OCI-LY1 (cell line): ENCODE measurements around the gene ZBTB7C.

ENCODE experiments used
- H2AFZ ChIP-seq: fragments of 200-600 bp; sonication (generic), shearing (Covaris generic); 2 replicates; pipeline ENCODE4 v1.6.0; 2014; ENCODE audit warnings: antibody characterized with exemption, mild to moderate bottlenecking, low read length
- H3F3A ChIP-seq: fragments of 200-600 bp; sonication (generic), shearing (Covaris generic); 2 replicates; pipeline ENCODE4 v1.6.0; 2014; ENCODE audit warnings: mild to moderate bottlenecking, antibody characterized with exemption, low read length, moderate library complexity; ENCODE audit not compliant: insufficient read depth
- H3K27ac ChIP-seq: fragments of 200-600 bp; sonication (generic); 2 replicates; pipeline ENCODE4 v1.5.1; 2014; ENCODE audit warnings: low read length, mixed run types, mild to moderate bottlenecking, low read depth; ENCODE audit not compliant: poor library complexity, severe bottlenecking
- H3K27me3 ChIP-seq: fragments of 200-600 bp; sonication (generic); 2 replicates; pipeline ENCODE4 v1.6.0; 2014; ENCODE audit warnings: antibody characterized with exemption, mild to moderate bottlenecking, low read length, moderate library complexity; ENCODE audit not compliant: insufficient read depth
- H3K36me3 ChIP-seq: fragments of 200-600 bp; sonication (generic); 2 replicates; pipeline ENCODE4 v1.6.1; 2014; ENCODE audit warnings: mild to moderate bottlenecking, antibody characterized with exemption, low read length, moderate library complexity, mixed read lengths; ENCODE audit not compliant: insufficient read depth
- H3K4me1 ChIP-seq: fragments of 200-600 bp; sonication (generic); 2 replicates; pipeline ENCODE4 v1.5.1; 2014; ENCODE audit warnings: mild to moderate bottlenecking, low read length, moderate library complexity; ENCODE audit not compliant: insufficient read depth, severe bottlenecking
- H3K4me2 ChIP-seq: fragments of 200-600 bp; sonication (generic), shearing (Covaris generic); 2 replicates; pipeline ENCODE4 v1.6.1; 2014; ENCODE audit warnings: low read length
- H3K4me3 ChIP-seq: fragments of 200-600 bp; sonication (generic); 2 replicates; pipeline ENCODE4 v1.5.1; 2014; ENCODE audit warnings: low read length, low read depth, mild to moderate bottlenecking, mixed read lengths; ENCODE audit not compliant: poor library complexity, severe bottlenecking
- H3K79me2 ChIP-seq: fragments of 200-600 bp; shearing (Covaris generic); 2 replicates; pipeline ENCODE4 v1.6.1; 2016; ENCODE audit warnings: mixed run types, low read length, mixed read lengths; ENCODE audit not compliant: insufficient read depth
- H3K9ac ChIP-seq: fragments of 200-600 bp; sonication (generic), shearing (Covaris generic); 2 replicates; pipeline ENCODE4 v1.6.1; 2014; ENCODE audit warnings: mild to moderate bottlenecking, low read length, mixed read lengths
- H3K9me2 ChIP-seq: fragments of 200-600 bp; sonication (generic), shearing (Covaris generic); 2 replicates; pipeline ENCODE4 v1.6.1; 2014; ENCODE audit warnings: low read depth, mild to moderate bottlenecking, low read length, mixed read lengths
- H3K9me3 ChIP-seq: fragments of 200-600 bp; shearing (Covaris generic); 2 replicates; pipeline ENCODE4 v1.6.1; 2014; ENCODE audit warnings: low read length, mixed read lengths
- H4K20me1 ChIP-seq: fragments of 200-600 bp; sonication (generic), shearing (Covaris generic); 2 replicates; pipeline ENCODE4 v1.6.0; 2016; ENCODE audit warnings: mild to moderate bottlenecking, low read length; ENCODE audit not compliant: insufficient read depth
- CTCF ChIP-seq: fragments of 200-600 bp; sonication (generic), shearing (Covaris generic); IDR thresholded peaks from 2 replicates; pipeline ENCODE4 v1.5.1; 2017; ENCODE audit warnings: mild to moderate bottlenecking, antibody characterized with exemption, low read length, moderate library complexity, mixed read lengths
- EZH2 ChIP-seq: fragments of 200-600 bp; sonication (generic), shearing (Covaris generic); IDR thresholded peaks from 2 replicates; pipeline ENCODE4 v1.8.0; 2017; ENCODE audit warnings: borderline replicate concordance, mixed run types, mild to moderate bottlenecking, antibody characterized with exemption, low read length, moderate library complexity, mixed read lengths

The ZBTB7C gene

GRCh38 chr18:48058486-48058885 is 350.7 kb downstream of the ZBTB7C start:
- H3K9ac ChIP-seq: no peak overlapping the region
- no peak for TF ChIP-seq CTCF
- TF ChIP-seq EZH2: no peak
- H3K4me2 ChIP-seq: no peak overlapping the region
- no peak overlapping the region for H3K27ac ChIP-seq
- no peaks in the 10 kb centered on the region for H3K9me3 ChIP-seq
- H3K36me3 ChIP-seq: no peaks in the 10 kb centered on the region
- H3F3A ChIP-seq: no peaks in the 10 kb centered on the region
- H3K9me2 ChIP-seq: no peaks in the 10 kb centered on the region
- H3K4me1 ChIP-seq: no peaks in the 10 kb centered on the region
- H3K79me2 ChIP-seq: no peaks in the 10 kb centered on the region
- H4K20me1 ChIP-seq: no peaks in the 10 kb centered on the region
- no peaks in the 10 kb centered on the region for H3K27me3 ChIP-seq
- H2AFZ ChIP-seq: no peak overlapping the region
- no peak overlapping the region for H3K4me3 ChIP-seq

DNA sequence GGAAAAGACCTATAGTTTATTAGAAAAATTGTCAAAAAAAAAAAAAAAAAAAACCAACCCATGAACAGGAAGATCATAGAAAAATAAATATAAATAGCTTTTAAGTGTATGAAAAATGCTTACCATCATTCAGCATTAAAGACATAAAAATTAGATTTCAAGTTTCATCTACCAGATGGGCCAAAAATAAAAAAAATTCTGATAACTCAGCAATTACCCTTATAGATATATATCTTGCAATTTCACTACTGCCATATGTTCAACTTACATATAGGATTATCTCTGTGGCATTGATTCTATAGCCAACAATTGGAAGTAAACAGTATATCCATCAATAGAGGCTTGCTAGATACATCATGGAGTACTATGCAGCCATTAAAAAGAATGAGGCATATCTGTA is 352.2 kb downstream of the ZBTB7C start:
- H3K9me3 ChIP-seq: no peaks in the 10 kb centered on the region
- H3K27ac ChIP-seq: no peak overlapping the region
- no peaks in the 10 kb centered on the region for H3K9me2 ChIP-seq
- H3K4me3 ChIP-seq: no peak overlapping the region
- no peak for TF ChIP-seq EZH2
- TF ChIP-seq CTCF: no peak
- H3K9ac ChIP-seq: no peak overlapping the region
- no peaks in the 10 kb centered on the region for H4K20me1 ChIP-seq
- no peaks in the 10 kb centered on the region for H3K79me2 ChIP-seq
- H3K4me2 ChIP-seq: no peak overlapping the region
- no peaks in the 10 kb centered on the region for H3K36me3 ChIP-seq
- H3F3A ChIP-seq: no peaks in the 10 kb centered on the region
- no peaks in the 10 kb centered on the region for H3K27me3 ChIP-seq
- no peaks in the 10 kb centered on the region for H3K4me1 ChIP-seq
- H2AFZ ChIP-seq: no peak overlapping the region

DNA sequence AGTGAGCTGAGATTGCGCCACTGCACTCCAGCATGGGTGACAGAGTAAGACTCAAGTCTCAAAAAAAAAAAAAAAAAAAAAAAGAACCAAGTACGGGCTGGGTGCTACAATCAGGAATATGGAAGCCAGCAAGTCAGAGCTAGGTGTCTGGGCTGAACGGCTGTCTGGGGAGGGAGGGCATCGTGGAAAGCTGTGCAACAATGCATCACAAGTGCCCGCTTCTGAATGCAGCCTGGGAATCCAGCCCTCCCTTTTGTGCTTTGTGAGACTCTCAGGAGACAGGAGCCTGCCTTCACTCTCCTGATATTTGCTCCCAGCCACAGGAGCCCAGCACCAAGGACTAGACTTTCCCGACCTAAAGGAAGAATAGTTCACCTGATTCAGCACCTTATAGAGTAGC is 353.8 kb downstream of the ZBTB7C start:
- Histone ChIP-seq H2AFZ (no peak overlapping the region), H3K9me2 (no peaks in the 10 kb centered on the region), H3K27me3 (no peaks in the 10 kb centered on the region), H3K9me3 (no peaks in the 10 kb centered on the region), H4K20me1 (no peaks in the 10 kb centered on the region), H3K27ac (no peak overlapping the region), H3F3A (no peaks in the 10 kb centered on the region), H3K4me3 (no peak overlapping the region), H3K36me3 (no peaks in the 10 kb centered on the region), H3K4me1 (no peaks in the 10 kb centered on the region), H3K4me2 (no peak overlapping the region), H3K79me2 (no peaks in the 10 kb centered on the region), H3K9ac (no peak overlapping the region)
- no peak for TF ChIP-seq CTCF
- no peak for TF ChIP-seq EZH2
